Trophoblast cell (in vitro differentiated cells and primary cell): Measurements from ENCODE around the gene SRD5A3.
"Not testable (repeated sequence)": the region's sequence is repeated elsewhere in the genome, so short reads cannot be mapped to it uniquely, and the experiment has no call there.

Experiments used
- DNase-seq, 2 donors: peaks; one replicate each; pipeline ENCODE4 v3.0.0-alpha.2; 2016
- H2AFZ ChIP-seq: 2 replicates; pipeline ENCODE4 v1.6.1; 2013; ENCODE audit warnings: low read length, moderate library complexity, mild to moderate bottlenecking; ENCODE audit not compliant: insufficient read depth, poor library complexity
- H2AK5ac ChIP-seq: 2 replicates; pipeline ENCODE4 v1.6.1; 2013; ENCODE audit warnings: mild to moderate bottlenecking, low read length
- H2BK120ac ChIP-seq: 2 replicates; pipeline ENCODE4 v1.6.1; 2013; ENCODE audit warnings: low read length, mild to moderate bottlenecking, moderate library complexity; ENCODE audit not compliant: insufficient read depth, poor library complexity
- H2BK12ac ChIP-seq: 2 replicates; pipeline ENCODE4 v1.6.1; 2013; ENCODE audit warnings: mild to moderate bottlenecking, low read length, moderate library complexity
- H2BK5ac ChIP-seq: 2 replicates; pipeline ENCODE4 v1.6.1; 2013; ENCODE audit warnings: low read length, low read depth, moderate library complexity, mild to moderate bottlenecking; ENCODE audit not compliant: poor library complexity
- H3K14ac ChIP-seq: 2 replicates; pipeline ENCODE4 v1.6.1; 2013; ENCODE audit warnings: mild to moderate bottlenecking, low read length
- H3K18ac ChIP-seq: 2 replicates; pipeline ENCODE4 v1.6.1; 2013; ENCODE audit warnings: mild to moderate bottlenecking, low read length
- H3K23ac ChIP-seq: 2 replicates; pipeline ENCODE4 v1.6.1; 2013; ENCODE audit warnings: low read length
- H3K27ac ChIP-seq: 2 replicates; pipeline ENCODE4 v1.5.1; 2013; ENCODE audit warnings: low read depth, mild to moderate bottlenecking, inconsistent platforms, low read length, moderate library complexity
- H3K27me3 ChIP-seq: 2 replicates; pipeline ENCODE4 v1.6.1; 2013; ENCODE audit warnings: inconsistent platforms, mild to moderate bottlenecking, low read length, moderate library complexity; ENCODE audit not compliant: insufficient read depth
- H3K36me3 ChIP-seq, 2 experiments: 1 replicate in 1 of 2; 2 replicates in 1 of 2; pipeline ENCODE4 v1.6.1; 2013; ENCODE audit warnings: low read length in 2 of 2, mild to moderate bottlenecking in 2 of 2, moderate library complexity in 1 of 2; ENCODE audit not compliant: insufficient read depth in 2 of 2, control insufficient read depth in 1 of 2
- H3K4ac ChIP-seq: 2 replicates; pipeline ENCODE4 v1.6.1; 2013; ENCODE audit warnings: low read depth, mild to moderate bottlenecking, low read length, moderate library complexity
- H3K4me1 ChIP-seq, 2 experiments: 1 replicate in 1 of 2; 2 replicates in 1 of 2; pipeline ENCODE4 v1.6.1; 2013; ENCODE audit warnings: low read length in 2 of 2, mild to moderate bottlenecking in 2 of 2, moderate library complexity in 1 of 2; ENCODE audit not compliant: insufficient read depth in 2 of 2, control insufficient read depth in 1 of 2
- H3K4me2 ChIP-seq: 2 replicates; pipeline ENCODE4 v1.6.1; 2013; ENCODE audit warnings: inconsistent platforms, mild to moderate bottlenecking, low read length, moderate library complexity
- H3K4me3 ChIP-seq: 2 replicates; pipeline ENCODE4 v1.5.1; 2013; ENCODE audit warnings: mild to moderate bottlenecking, low read depth, low read length, inconsistent platforms
- H3K79me1 ChIP-seq: one replicate; pipeline ENCODE4 v1.6.1; 2013; ENCODE audit warnings: low read length
- H3K79me2 ChIP-seq: 2 replicates; pipeline ENCODE4 v1.6.1; 2013; ENCODE audit warnings: low read length, mild to moderate bottlenecking; ENCODE audit not compliant: control insufficient read depth, insufficient read depth, poor library complexity
- H3K9ac ChIP-seq: 2 replicates; pipeline ENCODE4 v1.6.1; 2013; ENCODE audit warnings: mild to moderate bottlenecking, low read length
- H3K9me3 ChIP-seq: 2 replicates; pipeline ENCODE4 v1.6.1; 2013; ENCODE audit warnings: low read depth, mild to moderate bottlenecking, control low read depth, inconsistent platforms, low read length; ENCODE audit not compliant: insufficient read depth
- H4K12ac ChIP-seq: 2 replicates; pipeline ENCODE4 v1.6.1; 2013; ENCODE audit warnings: low read depth, mild to moderate bottlenecking, low read length, moderate library complexity
- H4K8ac ChIP-seq: 2 replicates; pipeline ENCODE4 v1.6.1; 2013; ENCODE audit warnings: low read depth, mild to moderate bottlenecking, low read length, moderate library complexity
- H4K91ac ChIP-seq: one replicate; pipeline ENCODE4 v1.6.1; 2013; ENCODE audit warnings: low read depth, mild to moderate bottlenecking, low read length, moderate library complexity
- WGBS: extraction: QIAGEN DNeasy Blood & Tissue Kit; methylation state at CpG from one replicate; pipeline ENCODE4 v1.1.7; 2013; ENCODE audit warnings: missing lambda C conversion rate; ENCODE audit not compliant: insufficient read length, insufficient coverage; ENCODE audit errors: extremely low coverage; 5-methylcytosine and 5-hydroxymethylcytosine counted together

Gene SRD5A3

GRCh38 chr4:55359397-55359916 is 13.4 kb downstream of the SRD5A3 start:
- DNase-seq: no peak
- Histone ChIP-seq H3K23ac (no peak overlapping the region), H3K18ac (no peak overlapping the region)

GRCh38 chr4:55362938-55363337 is 16.9 kb downstream of the SRD5A3 start:
- not testable (repeated sequence) for H2BK120ac ChIP-seq, H3K9ac ChIP-seq, H3K79me2 ChIP-seq, H3K79me1 ChIP-seq, H4K12ac ChIP-seq, H2AK5ac ChIP-seq, H4K8ac ChIP-seq, DNase-seq, H3K27me3 ChIP-seq, H3K4me3 ChIP-seq, H3K23ac ChIP-seq, H3K4me1 ChIP-seq, H3K36me3 ChIP-seq, H2BK5ac ChIP-seq, H3K14ac ChIP-seq, H3K27ac ChIP-seq, H3K18ac ChIP-seq, H3K4ac ChIP-seq, H2AFZ ChIP-seq, H3K4me2 ChIP-seq, H2BK12ac ChIP-seq, H4K91ac ChIP-seq, H3K9me3 ChIP-seq
- WGBS: no CpG with 5 or more reads among the region's 9 CpGs

More at GRCh38 chr4:55359397-55359916, 13.4 kb downstream of the SRD5A3 start:
- Histone ChIP-seq H2BK120ac (no peak overlapping the region), H2AK5ac (no peak overlapping the region), H2BK5ac (no peak overlapping the region), H3K4me1 (peaks cover 0 to 4% of the 10 kb centered on the region in 2 experiments), H2BK12ac (no peak overlapping the region), H3K9me3 (no peaks in the 10 kb centered on the region), H3K27ac (no peak overlapping the region), H3K79me1 (no peaks in the 10 kb centered on the region), H3K4ac (no peak overlapping the region), H3K9ac (no peak overlapping the region), H3K36me3 (no peaks in the 10 kb centered on the region), H3K14ac (no peak overlapping the region), H4K12ac (no peak overlapping the region), H3K79me2 (no peaks in the 10 kb centered on the region), H3K4me3 (no peak overlapping the region), H3K27me3 (no peaks in the 10 kb centered on the region), H2AFZ (no peak overlapping the region), H4K91ac (no peak overlapping the region), H4K8ac (no peak overlapping the region), H3K4me2 (no peak overlapping the region)
- no CpG with 5 or more reads among the region's 8 CpGs for WGBS

GRCh38 chr4:55363691-55364351 is 17.8 kb downstream of the SRD5A3 start:
- H2BK5ac ChIP-seq: no peak overlapping the region
- H4K8ac ChIP-seq: no peak overlapping the region
- no peak overlapping the region for H2AFZ ChIP-seq
- H3K23ac ChIP-seq: no peak overlapping the region
- no peak for DNase-seq
- H4K12ac ChIP-seq: no peak overlapping the region
- H2BK120ac ChIP-seq: no peak overlapping the region
- H3K27ac ChIP-seq: no peak overlapping the region
- no peaks in the 10 kb centered on the region for H3K79me1 ChIP-seq
- no peak overlapping the region for H2BK12ac ChIP-seq
- H3K27me3 ChIP-seq: no peaks in the 10 kb centered on the region
- peaks cover 0 to 2% of the 10 kb centered on the region in 2 experiments for H3K4me1 ChIP-seq
- no peaks in the 10 kb centered on the region for H3K79me2 ChIP-seq
- H3K36me3 ChIP-seq: no peaks in the 10 kb centered on the region
- H4K91ac ChIP-seq: no peak overlapping the region
- no peak overlapping the region for H3K14ac ChIP-seq
- H3K18ac ChIP-seq: no peak overlapping the region
- no peak overlapping the region for H3K4me2 ChIP-seq
- H3K9me3 ChIP-seq: no peaks in the 10 kb centered on the region
- no CpG with 5 or more reads among the region's 9 CpGs for WGBS
- no peak overlapping the region for H3K4ac ChIP-seq
- H3K4me3 ChIP-seq: no peak overlapping the region
- H2AK5ac ChIP-seq: no peak overlapping the region
- no peak overlapping the region for H3K9ac ChIP-seq

GRCh38 chr4:55364691-55365344 is 18.8 kb downstream of the SRD5A3 start:
- no peaks in the 10 kb centered on the region for H3K36me3 ChIP-seq
- H3K79me1 ChIP-seq: no peaks in the 10 kb centered on the region
- H3K4me3 ChIP-seq: no peak overlapping the region
- WGBS: no CpG with 5 or more reads among the region's 9 CpGs
- no peak overlapping the region for H4K12ac ChIP-seq
- H3K9ac ChIP-seq: no peak overlapping the region
- H2AK5ac ChIP-seq: no peak overlapping the region
- H3K27ac ChIP-seq: no peak overlapping the region
- H3K4me2 ChIP-seq: no peak overlapping the region
- no peak for DNase-seq
- no peak overlapping the region for H3K23ac ChIP-seq
- no peaks in the 10 kb centered on the region for H3K79me2 ChIP-seq
- no peak overlapping the region for H3K14ac ChIP-seq
- no peak overlapping the region for H3K4ac ChIP-seq
- H3K9me3 ChIP-seq: no peaks in the 10 kb centered on the region
- no peak overlapping the region for H2BK12ac ChIP-seq
- H4K91ac ChIP-seq: no peak overlapping the region
- H3K27me3 ChIP-seq: no peaks in the 10 kb centered on the region
- H2BK5ac ChIP-seq: no peak overlapping the region
- H3K4me1 ChIP-seq: peaks cover 0 to 2% of the 10 kb centered on the region in 2 experiments
- H4K8ac ChIP-seq: no peak overlapping the region
- no peak overlapping the region for H2BK120ac ChIP-seq
- no peak overlapping the region for H2AFZ ChIP-seq
- H3K18ac ChIP-seq: no peak overlapping the region
